HCT116 (cell line): ENCODE data around the gene TSPEAR. TPM values are rescaled to one million over a fixed set of nuclear protein-coding genes. Genes with fewer than 3 reads are reported as not detected.

ENCODE experiments used
- ATAC-seq: fragments of 200-7000 bp; cut with Tn5 transposase; 2 replicates; pipeline ENCODE4 v1.9.1; 2020; ENCODE audit warnings: mild to moderate bottlenecking, moderate library complexity
- BruUV-seq: library from RNA; stranded (reverse); fragments of 400-500 nt; replicated peaks from 2 replicates; lab custom pipeline; 2021; lab: Mats Ljungman, UMichigan
- CTCF ChIA-PET: fragments of 300-600 bp; sonication (Branson Sonifier 250); formaldehyde crosslinking; loops from one replicate; lab custom pipeline; 2021; ENCODE audit warnings: antibody characterized with exemption; lab: Charles Lee
- POLR2A ChIA-PET: fragments of 300-600, 350-600 bp; sonication (Branson Sonifier 250); formaldehyde crosslinking; loops from one replicate; lab custom pipeline; 2021; ENCODE audit warnings: antibody characterized with exemption; lab: Charles Lee
- RAD21 ChIA-PET, 2 experiments: fragments of 300-600 bp; sonication (Branson Sonifier 250); formaldehyde crosslinking; loops; one replicate each; lab custom pipeline; 2023; ENCODE audit warnings: low total read pairs in 2 of 2; ENCODE audit not compliant: uncharacterized antibody in 2 of 2, unreplicated experiment in 2 of 2, low non-redundant PET in 1 of 2; lab: Charles Lee
- DNase-seq: peaks from one replicate; pipeline ENCODE4 v3.0.0-alpha.2; 2010; ENCODE audit warnings: low read depth, low spot score
- H2AFZ ChIP-seq: fragments of 200-600 bp; shearing (Covaris generic), sonication (generic); 2 replicates; pipeline ENCODE4 v1.6.1; 2017; ENCODE audit warnings: low read depth, mixed run types, mixed read lengths, antibody characterized with exemption, low read length; ENCODE audit not compliant: poor library complexity, severe bottlenecking
- H3K27ac ChIP-seq: 2 replicates; pipeline ENCODE4 v1.5.1; 2012; ENCODE audit warnings: low read depth, low read length
- H3K27me3 ChIP-seq: fragments of 200-600 bp; sonication (generic); 2 replicates; pipeline ENCODE4 v1.6.1; 2016; ENCODE audit warnings: mixed run types, low read length, mixed read lengths; ENCODE audit not compliant: insufficient read depth
- H3K36me3 ChIP-seq, 2 experiments: fragments of 200-500 bp in 1 of 2; fragments of 200-600 bp in 1 of 2; sonication (Bioruptor generic) in 1 of 2; sonication (generic) in 1 of 2; 2 replicates each; pipeline versions ENCODE4 v1.5.1 to v1.6.1; 2014 to 2016; ENCODE audit warnings: low read length in 2 of 2, inconsistent platforms in 1 of 2, mixed read lengths in 1 of 2, mixed run types in 1 of 2; ENCODE audit not compliant: insufficient read depth in 2 of 2, control insufficient read depth in 1 of 2
- H3K4me1 ChIP-seq, 2 experiments: fragments of 200-600 bp in 1 of 2; sonication (generic) in 1 of 2; 2 replicates each; pipeline versions ENCODE4 v1.5.1 to v1.6.1; 2012 to 2017; ENCODE audit warnings: low read length in 2 of 2, inconsistent platforms in 1 of 2, mild to moderate bottlenecking in 1 of 2, mixed read lengths in 1 of 2, mixed run types in 1 of 2, moderate library complexity in 1 of 2; ENCODE audit not compliant: insufficient read depth in 2 of 2, control insufficient read depth in 1 of 2
- H3K4me2 ChIP-seq: fragments of 200-600 bp; sonication (generic); 2 replicates; pipeline ENCODE4 v1.6.1; 2017; ENCODE audit warnings: mixed run types, low read length, mixed read lengths
- H3K4me3 ChIP-seq, 2 experiments: fragments of 200-600 bp in 1 of 2; sonication (generic) in 1 of 2; replicated peaks in 1 of 2; 2 replicates each; pipeline ENCODE4 v1.5.1; 2011 to 2016; ENCODE audit warnings: low read length in 2 of 2, control low read depth in 1 of 2, low read depth in 1 of 2, mild to moderate bottlenecking in 1 of 2, mixed read lengths in 1 of 2, mixed run types in 1 of 2
- H3K79me2 ChIP-seq: fragments of 200-600 bp; sonication (generic); 2 replicates; pipeline ENCODE4 v1.6.1; 2017; ENCODE audit warnings: mild to moderate bottlenecking, mixed run types, low read length, moderate library complexity, mixed read lengths; ENCODE audit not compliant: insufficient read depth
- H3K9ac ChIP-seq: fragments of 200-600 bp; sonication (generic); 2 replicates; pipeline ENCODE4 v1.6.1; 2016; ENCODE audit warnings: low read length, mixed read lengths
- H3K9me2 ChIP-seq: fragments of 200-600 bp; sonication (generic), shearing (Covaris generic); 2 replicates; pipeline ENCODE4 v1.6.1; 2017; ENCODE audit warnings: mixed run types, mild to moderate bottlenecking, moderate library complexity; ENCODE audit not compliant: insufficient read depth
- H3K9me3 ChIP-seq, 2 experiments: fragments of 200-500 bp in 1 of 2; fragments of 200-600 bp in 1 of 2; sonication (Bioruptor generic) in 1 of 2; sonication (generic) in 1 of 2; 2 replicates each; pipeline ENCODE4 v1.6.1; 2014 to 2017; ENCODE audit warnings: low read length in 2 of 2, mixed read lengths in 2 of 2, inconsistent platforms in 1 of 2, low read depth in 1 of 2, mild to moderate bottlenecking in 1 of 2, mixed run types in 1 of 2, moderate library complexity in 1 of 2; ENCODE audit not compliant: control insufficient read depth in 1 of 2, insufficient read depth in 1 of 2
- H4K20me1 ChIP-seq: fragments of 200-600 bp; sonication (generic), shearing (Covaris generic); 2 replicates; pipeline ENCODE4 v1.6.1; 2017; ENCODE audit warnings: mixed run types, mild to moderate bottlenecking, moderate library complexity; ENCODE audit not compliant: insufficient read depth
- CTCF ChIP-seq, 3 experiments: fragments of 200-600 bp in 1 of 3; sonication (generic) in 1 of 3; IDR thresholded peaks in 2 of 3; conservative IDR thresholded peaks in 1 of 3; 2 replicates each; pipeline ENCODE4 v1.5.1; 2012 to 2017; ENCODE audit warnings: low read depth in 2 of 3, low read length in 2 of 3, antibody characterized with exemption in 1 of 3, borderline replicate concordance in 1 of 3, control low read depth in 1 of 3, mild to moderate bottlenecking in 1 of 3, mixed read lengths in 1 of 3, mixed run types in 1 of 3, moderate library complexity in 1 of 3; ENCODE audit not compliant: insufficient read depth in 1 of 3
- EZH2phosphoT487 ChIP-seq: fragments of 200-600 bp; IDR thresholded peaks from 2 replicates; pipeline ENCODE4 v1.6.1; 2018; ENCODE audit warnings: antibody characterized with exemption, borderline replicate concordance
- POLR2AphosphoS5 ChIP-seq: IDR thresholded peaks from 2 replicates; pipeline ENCODE4 v1.6.1; 2011; ENCODE audit warnings: mild to moderate bottlenecking, low read depth, low read length, moderate library complexity
- YY1 ChIP-seq: IDR thresholded peaks from 2 replicates; pipeline ENCODE4 v1.6.1; 2011; ENCODE audit warnings: low read length, low read depth, moderate library complexity, mild to moderate bottlenecking; ENCODE audit not compliant: insufficient replicate concordance; ENCODE audit errors: extremely low read depth
- ZBTB33 ChIP-seq: IDR thresholded peaks from 2 replicates; pipeline ENCODE4 v1.6.1; 2011; ENCODE audit warnings: mild to moderate bottlenecking, low read length, moderate library complexity; ENCODE audit not compliant: insufficient replicate concordance; ENCODE audit errors: extremely low read depth
- ZFX ChIP-seq: fragments of 450-650 bp; IDR thresholded peaks from 2 replicates; pipeline ENCODE4 v1.6.1; 2017
- intact Hi-C: fragments of 100-400 bp; cut with micrococcal nuclease; formaldehyde crosslinking; loops from 2 replicates; pipeline ENCODE4 v1.10.0; 2022
- total RNA-seq: library from RNA; stranded (reverse); gene quantifications from one replicate; pipeline ENCODE4 v1.2.1, GENCODE V29; 2021; ENCODE audit not compliant: unreplicated experiment
- TF ChIP-seq, protein P1 (sequence below): IDR thresholded peaks from 2 replicates; pipeline ENCODE4 v1.6.1; 2012; ENCODE audit warnings: low read depth

Gene TSPEAR
- total RNA-seq, 1 experiment from 2014 or later, result not detected

DNA sequence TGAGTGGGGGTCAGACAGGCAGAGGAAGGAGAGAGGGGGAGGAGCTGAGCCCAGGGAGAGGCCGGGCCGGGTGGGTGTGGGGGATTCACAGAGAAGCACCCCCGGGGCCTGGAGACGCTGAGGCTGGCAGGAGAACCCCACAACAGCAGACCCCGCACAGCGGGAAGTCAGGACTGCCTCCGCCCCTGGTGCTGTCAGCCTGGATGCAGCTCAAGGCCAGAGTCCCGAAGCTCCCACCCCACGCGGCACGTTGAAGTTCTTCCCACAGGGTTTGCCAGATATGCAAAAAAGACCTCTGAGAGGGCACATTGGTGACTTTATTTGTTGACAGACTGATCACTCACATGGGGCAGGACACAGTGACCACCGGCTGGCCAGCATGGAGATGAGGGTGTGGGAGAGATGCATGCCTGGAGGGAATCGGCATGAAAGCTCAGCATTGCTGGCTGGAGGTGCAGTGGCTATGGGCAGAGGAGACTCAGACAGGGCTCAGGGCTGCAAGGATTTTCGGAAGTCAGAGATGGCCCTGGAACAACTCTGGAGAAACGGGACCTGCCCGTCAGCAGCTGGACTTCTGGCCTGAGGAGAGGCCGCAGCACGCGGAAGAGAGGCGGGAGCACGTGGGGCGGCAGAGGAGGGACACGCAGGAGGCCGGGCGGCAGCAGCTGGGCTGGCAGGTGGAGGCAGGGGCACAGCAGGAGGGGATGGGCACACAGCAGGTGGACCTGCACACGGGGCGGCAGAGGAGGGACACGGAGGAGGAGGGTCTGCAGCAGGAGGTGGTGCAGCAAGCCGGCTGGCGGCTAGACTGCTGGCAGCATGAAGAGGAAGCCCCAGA lies 153.7 kb downstream of the TSPEAR start:
- Histone ChIP-seq H3K36me3 (no peaks in the 10 kb centered on the region), H3K4me1 (no peaks in the 10 kb centered on the region), H3K4me3 (no peak overlapping the region), H3K79me2 (no peaks in the 10 kb centered on the region), H2AFZ (no peak overlapping the region), H3K9ac (no peak overlapping the region), H3K9me3 (no peaks in the 10 kb centered on the region), H3K27ac (no peak overlapping the region), H3K9me2 (no peaks in the 10 kb centered on the region), H3K4me2 (no peak overlapping the region), H3K27me3 (no peaks in the 10 kb centered on the region; the same call in 1 of the 2 replicates), H4K20me1 (no peaks in the 10 kb centered on the region)
- intact Hi-C loops, result no loop called here
- TF ChIP-seq ZFX, result no peak
- no peak for TF ChIP-seq POLR2AphosphoS5
- no peak for TF ChIP-seq ZBTB33
- no peak for TF ChIP-seq YY1
- no peak for TF ChIP-seq CTCF (IDR thresholded peaks at IDR 0.05 in 2 of 3, conservative IDR thresholded peaks at IDR 0.05 in 1 of 3; ENCODE audit: borderline replicate concordance in 1 of 3, insufficient read depth in 1 of 3, low read depth in 2 of 3, low read length in 2 of 3)
- TF ChIP-seq EZH2phosphoT487, result no peak
- TF ChIP-seq, protein P1, sequence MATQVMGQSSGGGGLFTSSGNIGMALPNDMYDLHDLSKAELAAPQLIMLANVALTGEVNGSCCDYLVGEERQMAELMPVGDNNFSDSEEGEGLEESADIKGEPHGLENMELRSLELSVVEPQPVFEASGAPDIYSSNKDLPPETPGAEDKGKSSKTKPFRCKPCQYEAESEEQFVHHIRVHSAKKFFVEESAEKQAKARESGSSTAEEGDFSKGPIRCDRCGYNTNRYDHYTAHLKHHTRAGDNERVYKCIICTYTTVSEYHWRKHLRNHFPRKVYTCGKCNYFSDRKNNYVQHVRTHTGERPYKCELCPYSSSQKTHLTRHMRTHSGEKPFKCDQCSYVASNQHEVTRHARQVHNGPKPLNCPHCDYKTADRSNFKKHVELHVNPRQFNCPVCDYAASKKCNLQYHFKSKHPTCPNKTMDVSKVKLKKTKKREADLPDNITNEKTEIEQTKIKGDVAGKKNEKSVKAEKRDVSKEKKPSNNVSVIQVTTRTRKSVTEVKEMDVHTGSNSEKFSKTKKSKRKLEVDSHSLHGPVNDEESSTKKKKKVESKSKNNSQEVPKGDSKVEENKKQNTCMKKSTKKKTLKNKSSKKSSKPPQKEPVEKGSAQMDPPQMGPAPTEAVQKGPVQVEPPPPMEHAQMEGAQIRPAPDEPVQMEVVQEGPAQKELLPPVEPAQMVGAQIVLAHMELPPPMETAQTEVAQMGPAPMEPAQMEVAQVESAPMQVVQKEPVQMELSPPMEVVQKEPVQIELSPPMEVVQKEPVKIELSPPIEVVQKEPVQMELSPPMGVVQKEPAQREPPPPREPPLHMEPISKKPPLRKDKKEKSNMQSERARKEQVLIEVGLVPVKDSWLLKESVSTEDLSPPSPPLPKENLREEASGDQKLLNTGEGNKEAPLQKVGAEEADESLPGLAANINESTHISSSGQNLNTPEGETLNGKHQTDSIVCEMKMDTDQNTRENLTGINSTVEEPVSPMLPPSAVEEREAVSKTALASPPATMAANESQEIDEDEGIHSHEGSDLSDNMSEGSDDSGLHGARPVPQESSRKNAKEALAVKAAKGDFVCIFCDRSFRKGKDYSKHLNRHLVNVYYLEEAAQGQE, result no peak
- DNase-seq (no peak), ATAC-seq (no peak)
- ChIA-PET POLR2A (no interaction called here), CTCF (no interaction called here), RAD21 (no interaction called here)
- BruUV-seq, result no TSS peak
